Measurements from ENCODE around the gene KCND2.

DNA sequence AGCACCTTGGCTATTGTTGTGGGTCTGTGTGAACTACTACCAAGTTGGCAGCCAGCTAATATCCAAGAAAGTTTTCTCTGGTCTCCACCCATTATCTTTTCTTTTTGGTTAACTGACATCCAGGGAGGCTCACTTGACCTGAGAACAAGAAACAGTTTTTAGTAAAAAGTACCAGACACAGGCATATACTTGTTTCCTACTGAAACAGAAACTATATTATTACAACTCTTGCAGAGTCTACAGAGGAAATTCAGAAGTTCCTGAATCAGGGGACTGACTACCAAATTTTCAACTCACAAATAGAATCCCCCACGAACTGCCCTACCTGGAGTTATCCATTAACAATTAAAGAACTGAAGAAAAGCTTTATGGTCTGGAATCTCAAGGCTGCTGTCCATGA is 168.9 kb downstream of the KCND2 start:
- TF ChIP-seq ZNF274 (IDR thresholded peaks at IDR 0.05; ENCODE audit: low read depth, low read length) (no peak), SUZ12 (IDR thresholded peaks at IDR 0.05; ENCODE audit: extremely low read depth, insufficient read depth, insufficient read length) (no peak)

Data from NT2/D1 (cell line).